MCF 10A (cell line): Measurements from ENCODE around the gene BCORL1. TPM values are rescaled to one million over a fixed set of nuclear protein-coding genes. Genes with fewer than 3 reads are reported as not detected.

Experiments
- BruUV-seq: library from RNA; stranded (reverse); fragments of 400-500 nt; replicated peaks from 2 replicates; lab custom pipeline; 2021; lab: Mats Ljungman, UMichigan
- CTCF ChIA-PET: fragments of 300-600 bp; sonication (Branson Sonifier 250); formaldehyde crosslinking; extraction: SDS; loops from one replicate; lab custom pipeline; 2021; ENCODE audit warnings: antibody characterized with exemption, inconsistent platforms; lab: Yijun Ruan, JAX
- POLR2A ChIA-PET: fragments of 300-600, 350-650 bp; sonication (Branson Sonifier 250); formaldehyde crosslinking; extraction: SDS; loops from one replicate; lab custom pipeline; 2020; ENCODE audit warnings: antibody characterized with exemption, inconsistent platforms; lab: Yijun Ruan, JAX
- DNase-seq: peaks from one replicate; pipeline ENCODE4 v3.0.0-alpha.2; 2018; ENCODE audit not compliant: unreplicated experiment
- H3K27ac Mint-ChIP-seq: one replicate; pipeline ENCODE4 v1.8.0; 2022; ENCODE audit warnings: mild to moderate bottlenecking, low read depth, mixed read lengths; ENCODE audit not compliant: unreplicated experiment
- H3K27me3 Mint-ChIP-seq: one replicate; pipeline ENCODE4 v1.8.0; 2022; ENCODE audit warnings: mixed read lengths; ENCODE audit not compliant: insufficient read depth, unreplicated experiment
- H3K36me3 Mint-ChIP-seq: one replicate; pipeline ENCODE4 v1.8.0; 2022; ENCODE audit warnings: mild to moderate bottlenecking, moderate library complexity, mixed read lengths; ENCODE audit not compliant: insufficient read depth, unreplicated experiment
- H3K4me1 Mint-ChIP-seq: one replicate; pipeline ENCODE4 v1.8.0; 2022; ENCODE audit warnings: mixed read lengths; ENCODE audit not compliant: insufficient read depth, unreplicated experiment
- H3K4me3 Mint-ChIP-seq: one replicate; pipeline ENCODE4 v1.8.0; 2022; ENCODE audit warnings: mild to moderate bottlenecking, moderate library complexity, mixed read lengths; ENCODE audit not compliant: unreplicated experiment
- H3K9me3 Mint-ChIP-seq: one replicate; pipeline ENCODE4 v1.8.0; 2022; ENCODE audit warnings: mixed read lengths; ENCODE audit not compliant: unreplicated experiment
- intact Hi-C: fragments of 100-400 bp; cut with micrococcal nuclease; formaldehyde crosslinking; loops from 2 replicates; pipeline ENCODE4 v1.14.1; 2022
- total RNA-seq: library from RNA; stranded (reverse); gene quantifications from 2 replicates; pipeline ENCODE4 v1.2.3, GENCODE V29; 2022
- TF ChIP-seq, protein P1 (sequence below): fragments of 200-600 bp; IDR thresholded peaks from one replicate; pipeline ENCODE4 v1.8.0; 2022; ENCODE audit warnings: antibody characterized with exemption, mild to moderate bottlenecking; ENCODE audit not compliant: unreplicated experiment

The BCORL1 gene
- total RNA-seq, 1 experiment from 2014 or later, result 2.9 TPM

DNA sequence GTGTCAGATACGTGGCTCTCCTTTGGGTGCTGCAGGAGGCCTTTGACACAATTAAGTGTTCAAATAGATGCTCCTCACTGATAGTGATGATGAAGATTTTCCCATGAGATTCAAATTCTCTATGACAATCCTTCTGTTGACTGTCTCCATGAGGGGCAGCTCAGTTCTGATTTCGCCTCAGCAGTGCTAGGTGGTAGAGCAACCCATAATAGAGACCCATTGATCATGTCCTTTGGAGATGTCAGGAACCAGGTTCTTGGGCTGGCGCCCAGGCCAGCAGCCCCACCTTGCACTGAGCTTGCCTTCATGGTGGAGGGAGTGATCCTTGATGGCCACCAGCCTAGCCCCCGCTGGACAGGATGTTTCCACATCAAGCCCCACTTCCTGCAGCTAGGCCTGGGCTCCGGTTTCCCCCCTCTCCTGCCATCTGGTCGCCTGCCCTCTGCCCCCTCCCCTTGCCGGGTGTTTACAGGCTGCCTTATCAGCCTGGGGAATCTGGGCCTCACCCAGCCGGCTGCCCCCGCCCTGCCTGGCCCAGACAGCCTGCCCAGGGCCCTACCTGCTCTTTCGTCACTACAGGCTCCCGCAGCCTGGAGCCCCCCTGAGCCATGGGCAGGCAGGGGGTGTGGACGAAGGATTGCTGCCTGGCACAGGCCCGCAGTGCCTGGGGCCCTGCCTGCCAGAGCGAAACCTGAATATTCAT, 115.2 kb downstream of the BCORL1 start:
- intact Hi-C loops, result no loop called here
- Mint-ChIP-seq H3K9me3 (no peaks in the 10 kb centered on the region), H3K36me3 (peaks cover 2% of the 10 kb centered on the region), H3K4me3 (no peak overlapping the region), H3K27me3 (peaks cover 10% of the 10 kb centered on the region), H3K4me1 (peaks cover 5% of the 10 kb centered on the region), H3K27ac (peak overlapping the region; percentile 35)
- TF ChIP-seq, protein P1, sequence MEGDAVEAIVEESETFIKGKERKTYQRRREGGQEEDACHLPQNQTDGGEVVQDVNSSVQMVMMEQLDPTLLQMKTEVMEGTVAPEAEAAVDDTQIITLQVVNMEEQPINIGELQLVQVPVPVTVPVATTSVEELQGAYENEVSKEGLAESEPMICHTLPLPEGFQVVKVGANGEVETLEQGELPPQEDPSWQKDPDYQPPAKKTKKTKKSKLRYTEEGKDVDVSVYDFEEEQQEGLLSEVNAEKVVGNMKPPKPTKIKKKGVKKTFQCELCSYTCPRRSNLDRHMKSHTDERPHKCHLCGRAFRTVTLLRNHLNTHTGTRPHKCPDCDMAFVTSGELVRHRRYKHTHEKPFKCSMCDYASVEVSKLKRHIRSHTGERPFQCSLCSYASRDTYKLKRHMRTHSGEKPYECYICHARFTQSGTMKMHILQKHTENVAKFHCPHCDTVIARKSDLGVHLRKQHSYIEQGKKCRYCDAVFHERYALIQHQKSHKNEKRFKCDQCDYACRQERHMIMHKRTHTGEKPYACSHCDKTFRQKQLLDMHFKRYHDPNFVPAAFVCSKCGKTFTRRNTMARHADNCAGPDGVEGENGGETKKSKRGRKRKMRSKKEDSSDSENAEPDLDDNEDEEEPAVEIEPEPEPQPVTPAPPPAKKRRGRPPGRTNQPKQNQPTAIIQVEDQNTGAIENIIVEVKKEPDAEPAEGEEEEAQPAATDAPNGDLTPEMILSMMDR, result no peak
- ChIA-PET CTCF (interaction anchor here (0.6 to 1.8 kb wide), 2 partner anchors 12 to 19 kb away, joined by 4 to 9 read pairs; no protein-coding TSS in a partner anchor), POLR2A (interaction anchor here (1.7 kb wide), 1 partner anchor 12 kb away, joined by 6 read pairs; no protein-coding TSS in a partner anchor)
- BruUV-seq, result no TSS peak
- DNase-seq, result no peak

DNA sequence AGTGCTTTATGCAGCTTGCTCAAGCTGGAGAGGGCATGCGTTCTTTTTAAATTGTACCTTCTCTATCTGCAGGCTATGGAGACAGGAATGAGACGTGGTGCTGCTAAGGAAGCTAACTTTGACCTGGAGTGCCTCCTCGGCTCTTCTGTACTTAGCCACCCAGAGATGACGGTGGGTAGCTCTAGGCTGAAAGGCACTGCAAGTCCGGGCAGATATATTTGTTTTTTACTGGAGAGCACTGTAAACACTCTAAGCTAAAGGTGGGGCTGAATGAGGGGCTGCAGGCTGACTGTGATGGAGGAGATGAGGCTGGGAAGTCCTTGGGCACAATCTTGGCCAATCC, 115.7 kb downstream of the BCORL1 start:
- H3K4me3 Mint-ChIP-seq, result no peak overlapping the region
- peaks cover 5% of the 10 kb centered on the region for H3K4me1 Mint-ChIP-seq
- H3K27ac Mint-ChIP-seq, result peak overlapping the region; percentile 35
- H3K36me3 Mint-ChIP-seq, result no peaks in the 10 kb centered on the region
- no peaks in the 10 kb centered on the region for H3K9me3 Mint-ChIP-seq
- TF ChIP-seq, protein P1, result no peak
- ChIA-PET CTCF (interaction anchor here (0.6 to 1.8 kb wide), 3 partner anchors 12 to 93 kb away, joined by 4 to 9 read pairs (median 4); no protein-coding TSS in a partner anchor), POLR2A (interaction anchor here (0.6 to 1.7 kb wide), 2 partner anchors 11 to 231 kb away, joined by 3 to 6 read pairs; no protein-coding TSS in a partner anchor)
- intact Hi-C loops, result no loop called here
- no peak for DNase-seq
- no TSS peak for BruUV-seq
- peaks cover 10% of the 10 kb centered on the region for H3K27me3 Mint-ChIP-seq

DNA sequence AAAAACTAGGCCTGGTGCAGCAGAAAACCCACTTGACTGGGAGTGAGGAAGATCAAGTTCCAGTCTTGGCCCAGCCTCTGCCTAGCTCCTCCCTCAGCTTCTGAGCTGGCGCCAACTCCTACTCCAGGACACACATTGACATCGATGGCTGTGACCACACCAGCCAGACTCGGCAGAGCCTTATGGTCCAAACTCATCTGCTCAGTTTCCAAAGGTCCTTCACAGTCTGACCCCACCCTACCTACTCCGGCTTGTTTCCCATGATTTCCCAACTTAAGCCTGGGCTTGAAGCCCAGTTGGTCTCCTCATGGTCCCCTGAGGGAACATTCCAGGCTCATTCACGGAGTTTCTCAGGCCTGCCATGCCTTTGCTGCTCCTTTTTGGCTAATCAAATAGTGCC, 117.7 kb downstream of the BCORL1 start:
- Mint-ChIP-seq H3K4me1 (peaks cover 5% of the 10 kb centered on the region), H3K4me3 (no peak overlapping the region), H3K27me3 (peaks cover 23% of the 10 kb centered on the region), H3K27ac (peak overlapping the region; percentile 39), H3K9me3 (no peaks in the 10 kb centered on the region), H3K36me3 (no peaks in the 10 kb centered on the region)
- TF ChIP-seq, protein P1, result no peak
- peak; percentile 71 for DNase-seq
- ChIA-PET POLR2A (interaction anchor here (1.5 kb wide), 1 partner anchor 9 kb away, joined by 3 read pairs; no protein-coding TSS in a partner anchor), CTCF (interaction anchor here (0.5 to 1.2 kb wide), 4 partner anchors 21 to 462 kb away, joined by 3 to 4 read pairs (median 3); no protein-coding TSS in a partner anchor)
- no TSS peak for BruUV-seq
- intact Hi-C loops, result no loop called here

DNA sequence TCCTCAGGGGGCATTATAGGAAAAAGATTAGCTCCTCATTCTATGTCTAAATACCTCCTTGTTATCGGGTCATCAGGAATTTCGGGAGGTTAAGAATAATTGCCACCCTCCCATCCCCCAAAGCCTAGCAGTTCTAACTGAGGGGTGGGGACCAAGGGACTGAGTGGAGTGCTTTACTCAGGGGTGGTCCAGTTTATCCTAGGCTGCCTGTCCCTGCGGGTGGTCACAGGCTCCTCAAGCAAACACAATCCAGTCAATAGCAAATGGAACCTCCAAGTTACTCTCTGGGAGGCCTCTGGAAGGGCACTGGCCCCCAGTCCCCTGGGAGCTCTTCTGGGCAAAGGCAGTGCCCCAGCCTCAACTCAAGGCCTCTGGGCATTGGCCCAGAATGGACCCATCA, 121.2 kb downstream of the BCORL1 start:
- Mint-ChIP-seq H3K27ac (no peak overlapping the region), H3K4me1 (peaks cover 7% of the 10 kb centered on the region), H3K9me3 (no peaks in the 10 kb centered on the region), H3K36me3 (no peaks in the 10 kb centered on the region), H3K27me3 (peaks cover 30% of the 10 kb centered on the region), H3K4me3 (no peak overlapping the region)
- TF ChIP-seq, protein P1, result no peak
- DNase-seq, result no peak
- intact Hi-C loops, result no loop called here
- BruUV-seq, result no TSS peak
- ChIA-PET CTCF (interaction anchor here (1.0 kb wide), 1 partner anchor 22 kb away, joined by 3 read pairs; no protein-coding TSS in a partner anchor), POLR2A (interaction anchor here (1.5 kb wide), 1 partner anchor 11 kb away, joined by 3 read pairs; no protein-coding TSS in a partner anchor)
